Prostate gland (tissue), 2 donors: ENCODE data around the gene FEN1.

ENCODE experiments used
- POLR2A ChIP-seq: fragments of 450-650 bp; IDR thresholded peaks from one replicate; pipeline ENCODE4 v1.6.1; 2016; ENCODE audit warnings: antibody characterized with exemption, mild to moderate bottlenecking
- POLR2AphosphoS5 ChIP-seq: sonication (generic); formaldehyde crosslinking; IDR thresholded peaks from one replicate; pipeline ENCODE4 v1.6.1; 2017; ENCODE audit warnings: antibody characterized with exemption
- TF ChIP-seq, protein P1 (sequence below), 4 experiments: fragments of 200-600 bp in 2 of 4; fragments of 450-650 bp in 2 of 4; sonication (generic) in 2 of 4; IDR thresholded peaks; 1 replicate in 3 of 4; 2 replicates in 1 of 4; pipeline ENCODE4 v1.5.1; 2016 to 2019; ENCODE audit warnings: antibody characterized with exemption in 4 of 4, mild to moderate bottlenecking in 2 of 4, moderate library complexity in 2 of 4

DNA sequence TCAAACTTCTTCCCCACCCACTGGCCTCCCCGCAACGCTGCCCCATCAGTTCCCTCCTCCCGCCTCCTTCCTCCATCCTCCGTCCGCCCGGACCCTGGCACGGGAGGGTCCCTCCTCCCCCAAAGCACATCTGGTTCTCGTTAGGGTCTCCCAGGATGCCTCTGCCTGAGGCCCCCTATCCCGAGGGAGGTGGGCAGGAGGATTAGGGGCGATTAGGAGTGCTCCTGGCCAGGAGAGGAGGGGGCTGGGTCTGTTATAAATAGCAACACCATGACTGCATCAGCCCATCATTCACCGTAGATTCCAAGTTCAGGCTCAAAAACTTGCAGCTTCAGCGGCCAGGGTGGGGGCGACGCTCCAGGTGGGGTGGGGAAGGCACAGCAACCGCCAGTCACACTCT, 29.9 kb upstream of the FEN1 start:
- TF ChIP-seq, protein P1, sequence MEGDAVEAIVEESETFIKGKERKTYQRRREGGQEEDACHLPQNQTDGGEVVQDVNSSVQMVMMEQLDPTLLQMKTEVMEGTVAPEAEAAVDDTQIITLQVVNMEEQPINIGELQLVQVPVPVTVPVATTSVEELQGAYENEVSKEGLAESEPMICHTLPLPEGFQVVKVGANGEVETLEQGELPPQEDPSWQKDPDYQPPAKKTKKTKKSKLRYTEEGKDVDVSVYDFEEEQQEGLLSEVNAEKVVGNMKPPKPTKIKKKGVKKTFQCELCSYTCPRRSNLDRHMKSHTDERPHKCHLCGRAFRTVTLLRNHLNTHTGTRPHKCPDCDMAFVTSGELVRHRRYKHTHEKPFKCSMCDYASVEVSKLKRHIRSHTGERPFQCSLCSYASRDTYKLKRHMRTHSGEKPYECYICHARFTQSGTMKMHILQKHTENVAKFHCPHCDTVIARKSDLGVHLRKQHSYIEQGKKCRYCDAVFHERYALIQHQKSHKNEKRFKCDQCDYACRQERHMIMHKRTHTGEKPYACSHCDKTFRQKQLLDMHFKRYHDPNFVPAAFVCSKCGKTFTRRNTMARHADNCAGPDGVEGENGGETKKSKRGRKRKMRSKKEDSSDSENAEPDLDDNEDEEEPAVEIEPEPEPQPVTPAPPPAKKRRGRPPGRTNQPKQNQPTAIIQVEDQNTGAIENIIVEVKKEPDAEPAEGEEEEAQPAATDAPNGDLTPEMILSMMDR (IDR thresholded peaks at IDR 0.05), result no peak
- TF ChIP-seq POLR2AphosphoS5 (no peak), POLR2A (no peak)
